DND-41 (cell line): ENCODE data around the gene PLOD2.

Experiments used
- ATAC-seq: fragments of 200-7000 bp; cut with Tn5 transposase; 3 replicates; pipeline ENCODE4 v1.9.1; 2021; ENCODE audit warnings: low read depth; ENCODE audit not compliant: insufficient read depth
- DNase-seq: peaks from one replicate; pipeline ENCODE4 v3.0.0-alpha.2; 2020
- H2AFZ ChIP-seq: 2 replicates; pipeline ENCODE4 v1.6.0; 2012; ENCODE audit warnings: low read depth, low read length
- H3K27ac ChIP-seq: 2 replicates; pipeline ENCODE4 v1.5.1; 2012; ENCODE audit warnings: low read length, inconsistent platforms
- H3K27me3 ChIP-seq: fragments of 200-600 bp; sonication (generic); 2 replicates; pipeline ENCODE4 v1.6.0; 2012; ENCODE audit warnings: low read length, mild to moderate bottlenecking, inconsistent platforms; ENCODE audit not compliant: insufficient read depth, poor library complexity
- H3K36me3 ChIP-seq: 2 replicates; pipeline ENCODE4 v1.5.1; 2012; ENCODE audit warnings: low read length, inconsistent platforms; ENCODE audit not compliant: insufficient read depth
- H3K4me1 ChIP-seq: 2 replicates; pipeline ENCODE4 v1.5.1; 2012; ENCODE audit warnings: mild to moderate bottlenecking, low read length; ENCODE audit not compliant: insufficient read depth
- H3K4me2 ChIP-seq: 2 replicates; pipeline ENCODE4 v1.6.0; 2012; ENCODE audit warnings: mild to moderate bottlenecking, moderate library complexity, low read length, inconsistent platforms; ENCODE audit not compliant: insufficient read depth
- H3K4me3 ChIP-seq, 2 experiments: fragments of 200-600 bp in 1 of 2; shearing (Covaris generic) in 1 of 2; 2 replicates each; pipeline ENCODE4 v1.5.1; 2012 to 2016; ENCODE audit warnings: inconsistent platforms in 2 of 2, low read length in 2 of 2, mild to moderate bottlenecking in 2 of 2, low read depth in 1 of 2, moderate library complexity in 1 of 2
- H3K79me2 ChIP-seq: 2 replicates; pipeline ENCODE4 v1.6.0; 2012; ENCODE audit warnings: low read length, inconsistent platforms; ENCODE audit not compliant: insufficient read depth
- H3K9ac ChIP-seq: 2 replicates; pipeline ENCODE4 v1.6.0; 2012; ENCODE audit warnings: low read depth, mild to moderate bottlenecking, inconsistent platforms, low read length, moderate library complexity
- H3K9me3 ChIP-seq: 2 replicates; pipeline ENCODE4 v1.5.1; 2012; ENCODE audit warnings: low read length, moderate library complexity, mild to moderate bottlenecking, inconsistent platforms; ENCODE audit not compliant: insufficient read depth, severe bottlenecking
- H4K20me1 ChIP-seq: 2 replicates; pipeline ENCODE4 v1.6.0; 2012; ENCODE audit warnings: low read length; ENCODE audit not compliant: insufficient read depth
- CTCF ChIP-seq: IDR thresholded peaks from 2 replicates; pipeline ENCODE4 v1.5.1; 2012; ENCODE audit warnings: borderline replicate concordance, low read length, moderate library complexity, mild to moderate bottlenecking; ENCODE audit not compliant: poor library complexity, severe bottlenecking; ENCODE audit errors: extremely low read depth
- EZH2 ChIP-seq: IDR thresholded peaks from 3 replicates; pipeline ENCODE4 v1.6.1; 2012; ENCODE audit warnings: borderline replicate concordance, low read depth, mild to moderate bottlenecking, moderate library complexity, low read length, inconsistent platforms; ENCODE audit not compliant: severe bottlenecking

The PLOD2 gene

DNA sequence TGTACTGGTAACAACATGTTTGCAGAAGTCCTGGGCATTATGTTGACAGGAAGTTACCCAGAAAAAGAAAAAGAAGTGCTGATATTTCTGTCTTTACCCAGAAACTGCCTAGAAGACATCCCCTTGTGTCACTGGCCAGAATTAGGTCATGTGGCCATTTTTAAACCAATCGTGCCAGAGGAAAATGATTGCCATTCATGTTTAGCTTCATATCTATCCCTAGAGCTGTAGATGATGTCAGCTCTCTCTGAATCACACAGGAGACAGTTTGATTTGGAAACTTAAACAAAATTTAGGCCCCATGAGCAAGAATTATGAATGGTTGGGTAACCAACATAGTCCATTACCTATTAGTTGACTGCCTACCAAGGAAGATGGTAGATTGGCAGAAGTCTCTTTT, 8.9 kb upstream of the PLOD2 start:
- Histone ChIP-seq H3K27me3 (no peaks in the 10 kb centered on the region), H4K20me1 (no peaks in the 10 kb centered on the region), H3K4me3 (no peak overlapping the region), H3K27ac (no peak overlapping the region), H3K36me3 (no peaks in the 10 kb centered on the region), H3K4me2 (no peak overlapping the region), H2AFZ (no peak overlapping the region), H3K4me1 (no peaks in the 10 kb centered on the region), H3K9me3 (no peaks in the 10 kb centered on the region), H3K79me2 (no peaks in the 10 kb centered on the region), H3K9ac (no peak overlapping the region)
- ATAC-seq (no peak), DNase-seq (no peak)
- TF ChIP-seq EZH2 (no peak), CTCF (no peak)

DNA sequence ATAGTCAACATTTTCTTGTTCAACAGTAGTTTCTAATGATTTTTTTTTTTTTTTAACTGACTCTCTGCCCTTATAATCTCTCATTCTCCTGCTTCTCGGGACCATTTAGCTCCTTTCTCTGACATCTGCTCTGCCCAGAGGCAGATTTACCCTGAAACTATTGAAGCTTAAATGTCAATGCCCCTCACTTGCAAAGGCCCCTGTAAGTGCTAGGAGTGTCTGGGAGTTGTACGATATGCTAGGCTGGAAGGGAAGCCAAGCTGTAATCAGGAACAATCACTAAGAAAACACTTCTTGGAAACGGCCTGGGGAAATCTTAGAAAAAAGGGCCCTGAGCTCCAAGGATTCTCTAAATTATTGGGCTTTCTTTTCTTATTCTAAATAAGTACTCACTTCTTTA, 5.8 kb upstream of the PLOD2 start:
- DNase-seq (no peak), ATAC-seq (no peak)
- Histone ChIP-seq H3K4me3 (no peak overlapping the region), H3K4me1 (no peaks in the 10 kb centered on the region), H3K4me2 (no peak overlapping the region), H2AFZ (no peak overlapping the region), H3K27ac (no peak overlapping the region), H3K27me3 (no peaks in the 10 kb centered on the region), H3K79me2 (no peaks in the 10 kb centered on the region), H3K9ac (no peak overlapping the region), H3K36me3 (no peaks in the 10 kb centered on the region), H4K20me1 (no peaks in the 10 kb centered on the region), H3K9me3 (no peaks in the 10 kb centered on the region)
- TF ChIP-seq CTCF (no peak), EZH2 (no peak)

DNA sequence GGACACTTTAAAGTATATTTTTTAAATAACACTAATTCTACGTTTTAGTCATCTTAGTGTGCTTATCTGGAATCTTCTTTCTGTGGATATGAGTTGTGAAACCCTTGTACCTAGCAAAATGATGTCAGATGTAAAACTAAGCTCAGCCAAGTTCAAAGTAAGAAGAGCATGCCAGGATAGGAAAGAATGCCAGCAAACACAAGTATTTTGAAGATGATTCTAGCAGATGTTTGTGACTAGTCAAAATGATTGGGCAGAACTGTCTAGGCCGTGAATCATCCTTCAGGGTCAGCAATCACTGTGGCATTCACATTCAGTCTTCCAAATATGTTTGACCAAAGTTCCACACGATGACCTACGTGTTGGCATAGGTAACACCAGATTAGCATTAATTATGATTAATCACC, 5.4 kb upstream of the PLOD2 start:
- H4K20me1 ChIP-seq: no peaks in the 10 kb centered on the region
- H3K36me3 ChIP-seq: no peaks in the 10 kb centered on the region
- H3K9ac ChIP-seq: no peak overlapping the region
- no peaks in the 10 kb centered on the region for H3K27me3 ChIP-seq
- no peaks in the 10 kb centered on the region for H3K9me3 ChIP-seq
- ATAC-seq: no peak
- no peak overlapping the region for H2AFZ ChIP-seq
- DNase-seq: no peak
- no peak overlapping the region for H3K4me3 ChIP-seq
- H3K27ac ChIP-seq: no peak overlapping the region
- no peak for TF ChIP-seq EZH2
- TF ChIP-seq CTCF: no peak
- no peaks in the 10 kb centered on the region for H3K79me2 ChIP-seq
- no peak overlapping the region for H3K4me2 ChIP-seq
- H3K4me1 ChIP-seq: no peaks in the 10 kb centered on the region

DNA sequence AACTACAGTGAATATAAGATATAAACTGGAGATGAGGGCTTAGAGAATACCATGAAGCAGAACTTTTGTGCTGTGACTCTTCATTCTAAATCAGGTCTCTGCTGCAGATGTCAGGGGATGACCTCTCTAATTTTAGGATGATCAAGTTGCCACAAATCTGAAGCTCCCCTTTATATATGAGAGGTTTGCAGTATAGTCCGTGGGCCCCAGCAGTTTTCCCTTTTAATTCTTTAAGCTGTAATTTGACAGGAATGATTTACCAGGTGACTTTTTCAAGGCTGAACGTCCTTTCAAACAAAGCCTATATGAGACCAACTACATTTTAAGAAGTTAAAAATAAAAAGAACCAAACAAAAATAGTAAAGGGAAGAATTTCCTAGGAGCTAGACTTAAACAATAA, 4.9 kb upstream of the PLOD2 start:
- H3K36me3 ChIP-seq: no peaks in the 10 kb centered on the region
- no peaks in the 10 kb centered on the region for H3K79me2 ChIP-seq
- no peak overlapping the region for H3K4me3 ChIP-seq
- H3K4me2 ChIP-seq: no peak overlapping the region
- no peaks in the 10 kb centered on the region for H3K27me3 ChIP-seq
- H3K27ac ChIP-seq: no peak overlapping the region
- H4K20me1 ChIP-seq: no peaks in the 10 kb centered on the region
- H3K9ac ChIP-seq: no peak overlapping the region
- H2AFZ ChIP-seq: no peak overlapping the region
- H3K4me1 ChIP-seq: no peaks in the 10 kb centered on the region
- ATAC-seq: no peak
- no peak for DNase-seq
- TF ChIP-seq EZH2: no peak
- TF ChIP-seq CTCF: no peak
- H3K9me3 ChIP-seq: no peaks in the 10 kb centered on the region
